ENCODE data around the gene ZFPM1. TPM values are rescaled to one million over a fixed set of nuclear protein-coding genes. Genes with fewer than 3 reads are reported as not detected.

Gene ZFPM1
- polyA plus RNA-seq, 1 of the 3 experiments (the other 2 are of a cell fraction): 1.2 TPM

DNA sequence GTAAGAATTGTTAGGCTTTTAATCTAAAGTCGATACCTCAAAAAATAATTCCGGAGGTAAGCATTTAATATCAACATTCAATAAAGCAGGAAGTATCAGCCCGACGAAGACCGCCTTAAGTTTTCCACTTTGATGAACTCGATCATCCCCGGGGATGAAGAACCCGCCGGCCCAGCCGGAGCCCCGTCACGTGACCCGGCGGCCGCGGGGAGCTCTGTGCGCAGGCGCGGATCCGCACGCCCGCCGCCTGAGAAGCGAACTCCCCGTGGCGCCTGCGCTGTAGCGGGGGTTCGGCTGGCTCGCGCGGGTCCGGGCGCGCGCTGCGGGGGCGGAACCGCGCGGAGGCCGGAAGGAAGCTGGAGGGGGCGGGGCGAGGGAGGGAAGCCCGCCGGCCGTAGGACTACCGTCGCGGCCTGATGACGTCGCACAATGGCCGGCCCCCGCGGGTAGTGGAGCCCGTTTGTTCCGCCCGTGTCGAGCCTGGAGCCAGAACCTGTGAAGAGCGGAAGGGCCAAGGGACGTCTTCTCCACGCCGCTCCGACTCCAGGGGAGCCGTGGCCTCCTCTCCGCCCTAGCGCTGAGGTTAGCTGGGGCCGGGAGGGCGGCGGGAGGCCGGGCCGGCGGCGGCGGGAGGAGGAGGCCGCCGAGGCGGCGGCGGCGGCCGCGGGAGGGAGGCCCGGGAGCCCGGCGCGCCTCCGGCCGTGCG lies 117.1 kb downstream of the ZFPM1 start, which contains the start of gene ZC3H18:
TSS of gene ZC3H18 (plus strand) at position 419 of the 706 bp plus-strand sequence. CDS start 6,721 bp downstream, outside the sequence.
- peak; percentile 100 for DNase-seq
- H2AFZ ChIP-seq (ENCODE audit: low read depth): peak within 1 kb of the TSS; percentile 85

GRCh38 chr16:88570691-88571092 lies 117.6 kb downstream of the ZFPM1 start:
- Histone ChIP-seq H2AFZ (ENCODE audit: low read depth) (no peak overlapping the region), H3K36me3 (replicated peaks in 1 of 2; ENCODE audit: control insufficient read depth in 1 of 2, insufficient read depth in 2 of 2, low read length in 1 of 2) (peaks cover 6 to 27% of the 10 kb centered on the region in 2 experiments), H3K9me2 (no peaks in the 10 kb centered on the region), H3K27me3 (ENCODE audit: insufficient read depth) (no peaks in the 10 kb centered on the region), H3K27ac (ENCODE audit: low read depth in 2 of 2, low read length in 1 of 2) (peak overlapping the region in 1 of 2 experiments; percentile 76; a peak in 1 of 4 replicates), H3K4me1 (ENCODE audit: control insufficient read depth in 1 of 2, insufficient read depth in 2 of 2, low read depth in 1 of 2, low read length in 1 of 2) (peaks cover 12% of the 10 kb centered on the region in 2 experiments; a peak in 3 of 4 replicates), H3K79me2 (ENCODE audit: insufficient read depth) (peaks cover 57% of the 10 kb centered on the region), H3K9me3 (no peaks in the 10 kb centered on the region), H3K9ac (peak overlapping the region; percentile 84), H4K20me1 (ENCODE audit: insufficient read depth) (peaks cover 41% of the 10 kb centered on the region), H3K4me3 (ENCODE audit: low read depth in 2 of 2, low read length in 1 of 2) (peak overlapping the region; percentile 76 to 83), H3K4me2 (peak overlapping the region; percentile 99), H3F3A (replicated peaks; ENCODE audit: insufficient read depth) (peaks cover 2% of the 10 kb centered on the region)
- WGBS (ENCODE audit: low lambda C conversion rate): 2% methylated on average over 7 of the region's 35 CpGs
- ChIA-PET POLR2A (interaction anchor here (0.7 to 1.1 kb wide), 4 partner anchors 10 to 620 kb away, joined by 3 to 6 read pairs (median 4); partner anchors contain the start of gene BANP), CTCF (interaction anchor here (0.8 to 1.8 kb wide), 4 partner anchors 9 to 133 kb away, joined by 3 to 6 read pairs (median 5); no protein-coding TSS in a partner anchor)
- TF ChIP-seq SIN3A (IDR thresholded peaks at IDR 0.05; ENCODE audit: borderline replicate concordance, low read depth, low read length): peak; percentile 37; the same call in 1 of the 2 replicates
- peak; percentile 63; the same call in 1 of the 2 replicates for TF ChIP-seq MAX (IDR thresholded peaks at IDR 0.05; ENCODE audit: low read depth)
- no peak for TF ChIP-seq RCOR1 (IDR thresholded peaks at IDR 0.05; ENCODE audit: low read length)
- TF ChIP-seq MXI1 (IDR thresholded peaks at IDR 0.05; ENCODE audit: low read depth, low read length): peak; percentile 79
- DNase-seq: no peak

More for the DNA sequence above, 117.1 kb downstream of the ZFPM1 start, which contains the start of gene ZC3H18:
- ChIA-PET CTCF (interaction anchor here (0.7 to 1.8 kb wide), 5 partner anchors 9 to 133 kb away, joined by 3 to 6 read pairs (median 4); no protein-coding TSS in a partner anchor), POLR2A (interaction anchor here (0.7 to 1.1 kb wide), 4 partner anchors 10 to 619 kb away, joined by 3 to 6 read pairs (median 4); partner anchors contain the start of gene BANP)
- H3K27ac ChIP-seq (ENCODE audit: low read depth in 2 of 2, low read length in 1 of 2): peak within 1 kb of the TSS; percentile 52 to 76; a peak in 3 of 4 replicates
- peaks cover 51% of the 10 kb centered on the region for H3K79me2 ChIP-seq (ENCODE audit: insufficient read depth)
- H3K9me2 ChIP-seq: no peaks in the 10 kb centered on the region
- peaks cover 12% of the 10 kb centered on the region in 2 experiments; a peak in 3 of 4 replicates for H3K4me1 ChIP-seq (ENCODE audit: control insufficient read depth in 1 of 2, insufficient read depth in 2 of 2, low read depth in 1 of 2, low read length in 1 of 2)
- H3K9me3 ChIP-seq: no peaks in the 10 kb centered on the region
- H3K27me3 ChIP-seq (ENCODE audit: insufficient read depth): no peaks in the 10 kb centered on the region
- peaks cover 35% of the 10 kb centered on the region for H4K20me1 ChIP-seq (ENCODE audit: insufficient read depth)
- peak within 1 kb of the TSS; percentile 99 for H3K4me2 ChIP-seq
- peaks cover 2% of the 10 kb centered on the region for H3F3A ChIP-seq (replicated peaks; ENCODE audit: insufficient read depth)
- TF ChIP-seq TAF1 (IDR thresholded peaks at IDR 0.05; ENCODE audit: borderline replicate concordance, low read depth, low read length) (0 out of 2 replicates have a peak, but pooled peaks have one; percentile 16), MAX (IDR thresholded peaks at IDR 0.05; ENCODE audit: low read depth) (peak; percentile 40; the same call in 1 of the 2 replicates), RFX5 (IDR thresholded peaks at IDR 0.05; ENCODE audit: low read length) (no peak), MEF2A (IDR thresholded peaks at IDR 0.05; ENCODE audit: borderline replicate concordance, low read depth) (no peak), NFIC (IDR thresholded peaks at IDR 0.05; ENCODE audit: borderline replicate concordance) (no peak), POLR2AphosphoS5 (IDR thresholded peaks at IDR 0.05; ENCODE audit: low read depth, low read length) (peak; percentile 81), NRF1 (IDR thresholded peaks at IDR 0.05; ENCODE audit: low read depth, low read length) (peak; percentile 94), YY1 (IDR thresholded peaks at IDR 0.05; ENCODE audit: low read depth) (peak; percentile 91), MXI1 (IDR thresholded peaks at IDR 0.05; ENCODE audit: low read depth, low read length) (peak; percentile 65), GABPA (IDR thresholded peaks at IDR 0.05; ENCODE audit: low read depth) (peak; percentile 84), RAD21 (IDR thresholded peaks at IDR 0.05; ENCODE audit: low read length) (no peak), ELF1 (IDR thresholded peaks at IDR 0.05) (peak; percentile 75), CHD2 (IDR thresholded peaks at IDR 0.05; ENCODE audit: low read length, partially characterized antibody) (peak; percentile 67)
- TF ChIP-seq, protein P1, sequence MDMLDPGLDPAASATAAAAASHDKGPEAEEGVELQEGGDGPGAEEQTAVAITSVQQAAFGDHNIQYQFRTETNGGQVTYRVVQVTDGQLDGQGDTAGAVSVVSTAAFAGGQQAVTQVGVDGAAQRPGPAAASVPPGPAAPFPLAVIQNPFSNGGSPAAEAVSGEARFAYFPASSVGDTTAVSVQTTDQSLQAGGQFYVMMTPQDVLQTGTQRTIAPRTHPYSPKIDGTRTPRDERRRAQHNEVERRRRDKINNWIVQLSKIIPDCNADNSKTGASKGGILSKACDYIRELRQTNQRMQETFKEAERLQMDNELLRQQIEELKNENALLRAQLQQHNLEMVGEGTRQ (IDR thresholded peaks at IDR 0.05; ENCODE audit: borderline replicate concordance, low read depth, low read length): peak; percentile 83
- TF ChIP-seq, protein P2, sequence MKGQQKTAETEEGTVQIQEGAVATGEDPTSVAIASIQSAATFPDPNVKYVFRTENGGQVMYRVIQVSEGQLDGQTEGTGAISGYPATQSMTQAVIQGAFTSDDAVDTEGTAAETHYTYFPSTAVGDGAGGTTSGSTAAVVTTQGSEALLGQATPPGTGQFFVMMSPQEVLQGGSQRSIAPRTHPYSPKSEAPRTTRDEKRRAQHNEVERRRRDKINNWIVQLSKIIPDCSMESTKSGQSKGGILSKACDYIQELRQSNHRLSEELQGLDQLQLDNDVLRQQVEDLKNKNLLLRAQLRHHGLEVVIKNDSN (IDR thresholded peaks at IDR 0.05; ENCODE audit: borderline replicate concordance, low read depth): peak; percentile 97
- 0% methylated on average over 8 of the region's 90 CpGs for WGBS (ENCODE audit: low lambda C conversion rate)
- peaks cover 6 to 23% of the 10 kb centered on the region in 2 experiments for H3K36me3 ChIP-seq (replicated peaks in 1 of 2; ENCODE audit: control insufficient read depth in 1 of 2, insufficient read depth in 2 of 2, low read length in 1 of 2)
- H3K4me3 ChIP-seq (ENCODE audit: low read depth in 2 of 2, low read length in 1 of 2): peak within 1 kb of the TSS; percentile 76 to 83
- peak within 1 kb of the TSS; percentile 84 for H3K9ac ChIP-seq

Measured in SK-N-SH (cell line).